Measurements from ENCODE around the gene C17orf113. TPM values are rescaled to one million over a fixed set of nuclear protein-coding genes. Genes with fewer than 3 reads are reported as not detected.
A peak's percentile ranks its signal among the peaks of the same experiment; 100 is the strongest.

C17orf113 gene
- total RNA-seq, 1 donor = under 0.01 TPM

DNA sequence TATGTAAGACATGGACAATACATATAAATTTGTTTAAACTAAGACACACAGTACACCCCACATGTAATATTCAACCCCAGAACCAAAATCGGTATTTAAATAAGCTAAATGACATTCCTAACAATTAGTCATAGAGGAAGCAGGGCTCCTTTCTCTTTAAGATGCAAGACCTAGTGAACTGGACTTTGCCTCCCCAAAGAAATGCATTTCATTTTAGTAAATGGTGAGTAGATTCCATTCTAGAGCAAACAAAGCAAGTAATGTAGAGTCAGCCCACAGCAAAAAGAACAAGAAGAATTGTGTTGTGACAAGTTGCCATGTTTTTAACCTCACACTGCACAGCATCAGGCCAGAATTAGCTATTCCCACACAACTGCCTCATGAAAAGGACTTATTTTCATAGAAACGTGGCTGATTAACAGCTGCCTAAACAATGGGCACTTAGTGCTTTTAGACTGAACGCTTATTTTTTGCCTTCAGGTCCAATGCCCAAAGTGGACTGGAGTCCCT lies 47.6 kb downstream of the C17orf113 start:
- H3K27me3 ChIP-seq (ENCODE audit: insufficient read depth, low read length) = no peaks in the 10 kb centered on the region
- DNase-seq (ENCODE audit: insufficient read length, low spot score, missing footprints) = peak; percentile 85
- peaks cover 50% of the 10 kb centered on the region for H4K20me1 ChIP-seq (ENCODE audit: insufficient read depth, low read length)
- H3K27ac ChIP-seq (ENCODE audit: low read depth, low read length) = peak overlapping the region; percentile 44
- TF ChIP-seq, protein P1, sequence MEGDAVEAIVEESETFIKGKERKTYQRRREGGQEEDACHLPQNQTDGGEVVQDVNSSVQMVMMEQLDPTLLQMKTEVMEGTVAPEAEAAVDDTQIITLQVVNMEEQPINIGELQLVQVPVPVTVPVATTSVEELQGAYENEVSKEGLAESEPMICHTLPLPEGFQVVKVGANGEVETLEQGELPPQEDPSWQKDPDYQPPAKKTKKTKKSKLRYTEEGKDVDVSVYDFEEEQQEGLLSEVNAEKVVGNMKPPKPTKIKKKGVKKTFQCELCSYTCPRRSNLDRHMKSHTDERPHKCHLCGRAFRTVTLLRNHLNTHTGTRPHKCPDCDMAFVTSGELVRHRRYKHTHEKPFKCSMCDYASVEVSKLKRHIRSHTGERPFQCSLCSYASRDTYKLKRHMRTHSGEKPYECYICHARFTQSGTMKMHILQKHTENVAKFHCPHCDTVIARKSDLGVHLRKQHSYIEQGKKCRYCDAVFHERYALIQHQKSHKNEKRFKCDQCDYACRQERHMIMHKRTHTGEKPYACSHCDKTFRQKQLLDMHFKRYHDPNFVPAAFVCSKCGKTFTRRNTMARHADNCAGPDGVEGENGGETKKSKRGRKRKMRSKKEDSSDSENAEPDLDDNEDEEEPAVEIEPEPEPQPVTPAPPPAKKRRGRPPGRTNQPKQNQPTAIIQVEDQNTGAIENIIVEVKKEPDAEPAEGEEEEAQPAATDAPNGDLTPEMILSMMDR (IDR thresholded peaks at IDR 0.05; ENCODE audit: extremely low read depth, low read depth, low read length) = no peak
- peak overlapping the region; percentile 54 for H3K4me2 ChIP-seq (ENCODE audit: insufficient read depth, low read length)
- no peak overlapping the region for H3K4me3 ChIP-seq (ENCODE audit: insufficient read depth, low read length)
- H3K36me3 ChIP-seq (ENCODE audit: insufficient read depth, low read length) = peaks cover 37% of the 10 kb centered on the region
- H3K79me2 ChIP-seq (ENCODE audit: insufficient read depth, low read length) = peaks cover 89% of the 10 kb centered on the region
- peaks cover 45% of the 10 kb centered on the region for H3K4me1 ChIP-seq (ENCODE audit: insufficient read depth, low read length)
- H3K9me3 ChIP-seq (ENCODE audit: low read depth, low read length) = no peaks in the 10 kb centered on the region
- no peak overlapping the region for H2AFZ ChIP-seq (ENCODE audit: low read length)

DNA sequence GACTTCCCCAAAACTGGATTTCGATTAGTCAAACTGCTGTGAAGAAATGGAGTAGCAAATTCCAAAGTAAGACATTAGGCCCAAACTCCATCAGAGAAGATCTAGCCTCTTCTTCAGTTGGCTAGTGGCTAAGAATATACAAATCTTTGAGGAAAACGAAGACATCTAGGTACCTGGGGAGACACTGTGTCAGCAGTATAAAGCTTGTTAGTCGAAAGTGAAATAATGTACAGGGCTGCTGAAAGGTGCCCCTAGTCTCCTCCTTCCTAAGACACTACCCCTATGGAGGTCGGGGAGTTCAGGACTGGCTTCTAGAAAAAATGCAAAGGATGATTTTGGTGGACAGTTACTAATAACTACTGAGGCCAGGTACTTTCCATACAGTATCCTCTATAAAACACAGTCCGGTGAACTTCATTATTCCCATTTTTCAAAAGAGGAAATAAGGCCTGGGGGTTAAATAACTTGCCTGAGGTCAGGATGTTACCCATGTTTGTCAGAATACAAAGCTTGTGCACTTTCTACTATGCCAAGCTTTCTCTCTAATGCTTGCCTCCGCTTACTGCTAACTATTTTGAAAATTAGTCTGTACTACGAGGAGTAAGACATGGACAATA lies 48.1 kb downstream of the C17orf113 start:
- Histone ChIP-seq H3K36me3 (ENCODE audit: insufficient read depth, low read length) (peaks cover 43% of the 10 kb centered on the region), H2AFZ (ENCODE audit: low read length) (no peak overlapping the region), H3K27ac (ENCODE audit: low read depth, low read length) (no peak overlapping the region), H3K27me3 (ENCODE audit: insufficient read depth, low read length) (no peaks in the 10 kb centered on the region), H3K79me2 (ENCODE audit: insufficient read depth, low read length) (peaks cover 86% of the 10 kb centered on the region), H3K9me3 (ENCODE audit: low read depth, low read length) (no peaks in the 10 kb centered on the region), H3K4me2 (ENCODE audit: insufficient read depth, low read length) (peak overlapping the region; percentile 54), H4K20me1 (ENCODE audit: insufficient read depth, low read length) (peaks cover 48% of the 10 kb centered on the region), H3K4me3 (ENCODE audit: insufficient read depth, low read length) (no peak overlapping the region), H3K4me1 (ENCODE audit: insufficient read depth, low read length) (peaks cover 43% of the 10 kb centered on the region)
- TF ChIP-seq, protein P1 (IDR thresholded peaks at IDR 0.05; ENCODE audit: extremely low read depth, low read depth, low read length) = no peak
- DNase-seq (ENCODE audit: insufficient read length, low spot score, missing footprints) = no peak

DNA sequence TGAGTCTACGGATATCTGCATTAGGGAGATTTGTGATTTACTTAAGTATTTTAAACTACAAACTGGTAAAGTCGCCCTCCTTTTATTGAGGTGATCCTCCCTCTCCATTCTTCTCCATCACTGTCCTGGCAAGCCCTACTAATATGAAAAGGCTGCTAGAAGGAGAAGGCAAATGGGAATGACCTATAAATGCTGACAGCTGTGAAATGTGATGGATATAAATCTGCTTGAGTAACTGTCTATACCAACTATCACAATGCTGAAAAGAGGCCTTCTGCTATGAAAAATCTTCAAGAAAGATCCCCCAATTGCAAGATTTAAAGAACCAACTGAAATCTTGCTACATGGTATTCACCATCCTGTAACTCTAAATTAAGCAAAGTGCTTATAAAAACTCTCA lies 48.7 kb downstream of the C17orf113 start:
- Histone ChIP-seq H3K36me3 (ENCODE audit: insufficient read depth, low read length) (peaks cover 48% of the 10 kb centered on the region), H4K20me1 (ENCODE audit: insufficient read depth, low read length) (peaks cover 43% of the 10 kb centered on the region)

More for the DNA sequence above, 48.7 kb downstream of the C17orf113 start:
- H3K4me3 ChIP-seq (ENCODE audit: insufficient read depth, low read length) = no peak overlapping the region
- TF ChIP-seq, protein P1 (IDR thresholded peaks at IDR 0.05; ENCODE audit: extremely low read depth, low read depth, low read length) = no peak
- no peak overlapping the region for H3K4me2 ChIP-seq (ENCODE audit: insufficient read depth, low read length)
- H2AFZ ChIP-seq (ENCODE audit: low read length) = no peak overlapping the region
- no peaks in the 10 kb centered on the region for H3K27me3 ChIP-seq (ENCODE audit: insufficient read depth, low read length)
- peaks cover 85% of the 10 kb centered on the region for H3K79me2 ChIP-seq (ENCODE audit: insufficient read depth, low read length)
- peaks cover 43% of the 10 kb centered on the region for H3K4me1 ChIP-seq (ENCODE audit: insufficient read depth, low read length)
- H3K9me3 ChIP-seq (ENCODE audit: low read depth, low read length) = no peaks in the 10 kb centered on the region
- H3K27ac ChIP-seq (ENCODE audit: low read depth, low read length) = no peak overlapping the region
- DNase-seq (ENCODE audit: insufficient read length, low spot score, missing footprints) = no peak
